Cardiac muscle cell (in vitro differentiated cells and primary cell): ENCODE results near the gene ZNF106. TPM values are rescaled to one million over a fixed set of nuclear protein-coding genes. Genes with fewer than 3 reads are reported as not detected.

Source experiments
- DNase-seq, 2 donors: peaks; one replicate each; pipeline versions ENCODE4 v3.0.0 to v3.0.0-alpha.2; 2010 to 2017; ENCODE audit warnings: low read depth in 1 of 2, low spot score in 1 of 2
- H3K27ac ChIP-seq: fragments of 200-600 bp; sonication (generic); 2 replicates; pipeline ENCODE4 v1.5.1; 2016
- H3K27me3 ChIP-seq: fragments of 200-600 bp; sonication (generic); 2 replicates; pipeline ENCODE4 v1.6.0; 2016; ENCODE audit warnings: control low read depth
- H3K36me3 ChIP-seq: fragments of 200-600 bp; sonication (generic); 2 replicates; pipeline ENCODE4 v1.5.1; 2016; ENCODE audit warnings: control low read depth
- H3K4me1 ChIP-seq: fragments of 200-600 bp; sonication (generic); 2 replicates; pipeline ENCODE4 v1.8.1; 2017; ENCODE audit warnings: low read depth, mild to moderate bottlenecking, mixed run types
- H3K4me3 ChIP-seq: fragments of 200-600 bp; sonication (generic); 2 replicates; pipeline ENCODE4 v1.5.1; 2016; ENCODE audit warnings: mild to moderate bottlenecking
- H3K9me3 ChIP-seq: fragments of 200-600 bp; sonication (generic); 2 replicates; pipeline ENCODE4 v1.5.1; 2017; ENCODE audit warnings: low read depth, mild to moderate bottlenecking, control low read depth
- polyA plus RNA-seq: library from polyadenylated mRNA; unstranded; fragments of >200 nt; fragmentation: Nextera tagmentation; extraction: Ambion mirVana; gene quantifications from 2 replicates; pipeline ENCODE4 v1.2.1, GENCODE V29; 2016
- total RNA-seq: library from RNA; depleted of rRNA; stranded (reverse); fragments of >200 nt; gene quantifications from 2 replicates; pipeline ENCODE4 v1.2.3, GENCODE V29; 2016
- TF ChIP-seq, protein P1 (sequence below): IDR thresholded peaks from 2 replicates; pipeline ENCODE4 v1.5.1; 2012; ENCODE audit warnings: low read depth, mild to moderate bottlenecking, low read length

The ZNF106 gene
- total and polyA plus RNA-seq, 2 experiments from 2014 or later = 29.5 to 32.3 TPM

DNA sequence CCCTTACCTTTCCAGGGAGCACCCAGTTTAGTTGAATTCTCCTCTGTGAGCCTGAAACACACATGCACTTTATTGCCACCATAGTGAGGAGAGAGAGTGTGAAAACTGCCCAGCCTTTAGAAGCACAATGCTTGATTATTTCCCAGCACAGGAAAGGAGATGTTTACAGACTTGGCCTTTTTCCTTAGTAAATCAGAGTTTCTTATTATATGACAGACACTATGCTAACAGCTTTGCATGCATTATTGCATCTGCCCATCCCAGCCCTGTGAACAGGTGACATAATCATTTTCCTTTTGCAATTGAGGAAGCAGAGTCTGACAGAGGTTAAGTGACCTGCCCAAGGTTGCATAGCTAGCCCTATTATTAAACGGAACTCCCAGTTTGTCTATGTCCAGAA is 95.1 kb downstream of the ZNF106 start:
- Histone ChIP-seq H3K27ac (no peak overlapping the region), H3K27me3 (no peaks in the 10 kb centered on the region), H3K4me3 (no peak overlapping the region), H3K4me1 (no peaks in the 10 kb centered on the region), H3K36me3 (peaks cover 3% of the 10 kb centered on the region), H3K9me3 (no peaks in the 10 kb centered on the region)
- DNase-seq = no peak
- TF ChIP-seq, protein P1, sequence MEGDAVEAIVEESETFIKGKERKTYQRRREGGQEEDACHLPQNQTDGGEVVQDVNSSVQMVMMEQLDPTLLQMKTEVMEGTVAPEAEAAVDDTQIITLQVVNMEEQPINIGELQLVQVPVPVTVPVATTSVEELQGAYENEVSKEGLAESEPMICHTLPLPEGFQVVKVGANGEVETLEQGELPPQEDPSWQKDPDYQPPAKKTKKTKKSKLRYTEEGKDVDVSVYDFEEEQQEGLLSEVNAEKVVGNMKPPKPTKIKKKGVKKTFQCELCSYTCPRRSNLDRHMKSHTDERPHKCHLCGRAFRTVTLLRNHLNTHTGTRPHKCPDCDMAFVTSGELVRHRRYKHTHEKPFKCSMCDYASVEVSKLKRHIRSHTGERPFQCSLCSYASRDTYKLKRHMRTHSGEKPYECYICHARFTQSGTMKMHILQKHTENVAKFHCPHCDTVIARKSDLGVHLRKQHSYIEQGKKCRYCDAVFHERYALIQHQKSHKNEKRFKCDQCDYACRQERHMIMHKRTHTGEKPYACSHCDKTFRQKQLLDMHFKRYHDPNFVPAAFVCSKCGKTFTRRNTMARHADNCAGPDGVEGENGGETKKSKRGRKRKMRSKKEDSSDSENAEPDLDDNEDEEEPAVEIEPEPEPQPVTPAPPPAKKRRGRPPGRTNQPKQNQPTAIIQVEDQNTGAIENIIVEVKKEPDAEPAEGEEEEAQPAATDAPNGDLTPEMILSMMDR = no peak

DNA sequence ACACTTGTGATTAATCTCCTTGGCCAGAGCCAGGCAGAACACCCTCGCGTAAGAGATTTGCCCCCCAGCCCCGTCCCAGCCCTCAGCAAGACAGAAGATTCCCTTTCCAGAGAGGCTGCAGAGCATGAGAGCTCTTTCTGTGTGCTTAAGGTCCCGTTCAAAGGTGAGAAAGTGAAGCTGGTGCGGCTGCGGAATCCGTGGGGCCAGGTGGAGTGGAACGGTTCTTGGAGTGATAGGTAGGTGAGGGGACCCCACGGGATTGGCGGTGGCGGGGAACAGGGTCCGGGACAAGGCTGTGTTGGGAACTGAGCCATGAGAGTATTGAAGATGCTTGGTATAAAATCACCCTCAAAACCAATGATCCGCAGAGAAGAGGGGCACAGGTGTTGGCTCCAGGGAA is 96.8 kb downstream of the ZNF106 start:
- Histone ChIP-seq H3K9me3 (no peaks in the 10 kb centered on the region), H3K27me3 (no peaks in the 10 kb centered on the region), H3K4me3 (no peak overlapping the region), H3K4me1 (no peaks in the 10 kb centered on the region), H3K27ac (no peak overlapping the region), H3K36me3 (peaks cover 7% of the 10 kb centered on the region)
- DNase-seq = no peak
- TF ChIP-seq, protein P1 = no peak

DNA sequence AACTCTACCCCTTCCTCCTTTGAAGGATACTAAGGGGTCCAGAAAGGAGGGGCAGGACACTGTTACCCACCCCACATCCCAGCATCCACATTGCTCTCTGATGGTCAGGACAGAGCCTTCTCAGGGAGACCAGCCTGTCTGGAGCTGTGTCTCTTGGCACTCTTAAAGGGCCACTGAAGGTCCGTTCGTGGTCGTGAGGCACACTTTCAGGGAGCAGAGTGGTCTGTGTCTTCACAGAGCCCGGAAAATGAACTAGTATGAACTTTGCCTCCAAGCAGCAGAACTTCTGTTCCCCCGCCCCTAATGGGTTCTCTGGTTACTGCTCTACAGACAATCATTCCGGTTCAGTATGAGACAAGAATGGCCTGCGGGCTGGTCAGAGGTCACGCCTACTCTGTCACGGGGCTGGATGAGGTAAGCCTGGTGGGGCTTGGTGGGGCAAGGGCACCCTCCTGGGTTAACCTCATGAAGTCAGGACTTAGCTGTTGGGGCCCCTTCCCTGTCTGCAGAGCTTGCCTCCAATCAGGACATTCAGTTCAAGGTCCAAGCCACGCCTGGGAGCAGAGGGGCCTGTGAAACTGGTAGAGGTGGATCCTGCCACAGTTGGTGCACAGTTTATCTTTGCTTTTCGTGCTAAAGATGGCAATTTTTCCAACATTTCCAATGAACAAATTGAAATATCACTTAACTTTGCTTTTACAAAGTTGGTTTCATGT is 98.5 kb downstream of the ZNF106 start:
- Histone ChIP-seq H3K9me3 (no peaks in the 10 kb centered on the region), H3K27ac (no peak overlapping the region), H3K36me3 (peaks cover 7% of the 10 kb centered on the region), H3K27me3 (no peaks in the 10 kb centered on the region), H3K4me1 (no peaks in the 10 kb centered on the region), H3K4me3 (no peak overlapping the region)
- TF ChIP-seq, protein P1 = no peak
- no peak for DNase-seq

DNA sequence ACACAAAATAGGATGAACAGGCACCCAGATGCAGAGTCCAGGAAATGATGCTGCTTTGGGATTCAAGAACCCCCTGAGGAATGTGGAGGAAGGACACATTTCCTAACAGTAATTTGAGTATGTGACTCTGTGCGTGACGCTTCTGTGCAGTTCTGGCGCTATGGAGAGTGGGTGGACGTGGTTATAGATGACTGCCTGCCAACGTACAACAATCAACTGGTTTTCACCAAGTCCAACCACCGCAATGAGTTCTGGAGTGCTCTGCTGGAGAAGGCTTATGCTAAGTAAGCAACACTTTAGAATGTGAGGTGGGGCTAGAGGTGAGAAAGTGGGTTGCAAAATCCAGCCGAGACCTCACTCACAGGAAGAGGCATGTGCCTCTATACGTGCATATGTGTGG is 103.3 kb downstream of the ZNF106 start:
- no peaks in the 10 kb centered on the region for H3K27me3 ChIP-seq
- H3K36me3 ChIP-seq = peaks cover 7% of the 10 kb centered on the region
- peak overlapping the region; percentile 74 for H3K27ac ChIP-seq
- no peak overlapping the region for H3K4me3 ChIP-seq
- H3K4me1 ChIP-seq = peaks cover 26% of the 10 kb centered on the region
- no peaks in the 10 kb centered on the region for H3K9me3 ChIP-seq
- peak in 1 of 2 donors; percentile 20 for DNase-seq
- TF ChIP-seq, protein P1 = no peak

DNA sequence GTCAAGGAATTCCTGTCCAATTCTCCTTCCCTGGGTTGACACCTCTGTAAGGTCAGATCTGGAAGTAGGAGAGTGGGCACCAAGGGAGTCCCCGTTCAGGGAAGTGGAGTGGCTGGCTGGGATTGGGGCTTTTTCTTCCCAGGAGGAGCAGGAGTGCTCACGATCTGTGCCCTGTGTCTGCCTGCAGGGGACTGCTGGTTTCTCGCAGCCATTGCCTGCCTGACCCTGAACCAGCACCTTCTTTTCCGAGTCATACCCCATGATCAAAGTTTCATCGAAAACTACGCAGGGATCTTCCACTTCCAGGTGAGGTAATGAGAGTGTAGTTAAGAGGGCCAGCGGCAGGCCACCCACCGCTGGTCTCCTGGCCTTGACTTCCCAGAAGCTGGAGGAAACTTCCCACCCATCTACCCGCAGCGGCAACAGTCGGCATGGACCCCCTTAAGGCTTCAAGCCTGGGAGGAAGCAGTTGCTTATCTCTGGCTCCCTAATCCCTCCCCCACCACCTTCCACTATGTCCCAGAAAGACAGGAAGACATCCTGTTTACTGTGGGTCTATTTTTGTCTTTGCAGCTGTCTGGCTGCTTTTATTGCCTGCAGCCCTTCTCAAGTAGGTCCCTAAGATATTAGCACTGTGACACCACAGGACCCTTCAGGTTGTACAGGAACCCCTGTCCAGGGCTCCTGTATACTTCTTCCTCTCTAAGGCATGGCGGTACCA is 104.8 kb downstream of the ZNF106 start:
- Histone ChIP-seq H3K4me1 (peaks cover 26% of the 10 kb centered on the region), H3K4me3 (no peak overlapping the region), H3K27me3 (no peaks in the 10 kb centered on the region), H3K9me3 (no peaks in the 10 kb centered on the region), H3K36me3 (peaks cover 7% of the 10 kb centered on the region), H3K27ac (peak overlapping the region; percentile 74)
- DNase-seq = peak in 1 of 2 donors; percentile 13
- TF ChIP-seq, protein P1 = no peak
